GM19035 (cell line): ENCODE data around the gene LYAR.

Experiments
- ATAC-seq: cut with Tn5 transposase; IDR thresholded peaks from one replicate; pipeline ENCODE4 v1.9.1; 2021; ENCODE audit not compliant: unreplicated experiment

LYAR gene

GRCh38 chr4:4317496-4318232, 27.7 kb upstream of the LYAR start:
- no peak for ATAC-seq

- ATAC-seq, result no peak
Observed at GRCh38 chr4:4316150-4316495, 26.2 kb upstream of the LYAR start.

GRCh38 chr4:4315461-4316149, 25.7 kb upstream of the LYAR start:
- ATAC-seq, result no peak

- ATAC-seq, result no peak
Observed at GRCh38 chr4:4311193-4311592, 21.2 kb upstream of the LYAR start.

GRCh38 chr4:4308800-4309441, 19.0 kb upstream of the LYAR start:
- ATAC-seq, result no peak

GRCh38 chr4:4306920-4307319, 17.0 kb upstream of the LYAR start:
- no peak for ATAC-seq

GRCh38 chr4:4302416-4302815, 12.5 kb upstream of the LYAR start:
- no peak for ATAC-seq

- no peak for ATAC-seq
Observed at GRCh38 chr4:4302001-4302400, 12.0 kb upstream of the LYAR start.

- ATAC-seq, result no peak
Observed at GRCh38 chr4:4299006-4299405, 9.1 kb upstream of the LYAR start.

- ATAC-seq, result no peak
Observed at GRCh38 chr4:4296283-4296846, 6.4 kb upstream of the LYAR start.

- ATAC-seq, result no peak
Observed at GRCh38 chr4:4293279-4293678, 3.3 kb upstream of the LYAR start.

- ATAC-seq, result peak; percentile 17
Observed at GRCh38 chr4:4289597-4289940, 385 bp downstream of the LYAR start.

GRCh38 chr4:4289055-4289454, 899 bp downstream of the LYAR start:
- ATAC-seq, result no peak

GRCh38 chr4:4288098-4288497, 1.9 kb downstream of the LYAR start:
- no peak for ATAC-seq

GRCh38 chr4:4284827-4285618, 4.9 kb downstream of the LYAR start:
- ATAC-seq, result no peak

- no peak for ATAC-seq
Observed at GRCh38 chr4:4281787-4282186, 8.2 kb downstream of the LYAR start.

- ATAC-seq, result no peak
Observed at GRCh38 chr4:4277531-4277930, 12.4 kb downstream of the LYAR start.

GRCh38 chr4:4274226-4274625, 15.7 kb downstream of the LYAR start:
- no peak for ATAC-seq

- ATAC-seq, result no peak
Observed at GRCh38 chr4:4271912-4272311, 18.0 kb downstream of the LYAR start.

GRCh38 chr4:4270529-4270928, 19.4 kb downstream of the LYAR start:
- ATAC-seq, result no peak

- ATAC-seq, result no peak
Observed at GRCh38 chr4:4269856-4270255, 20.1 kb downstream of the LYAR start.
